Hindlimb muscle (tissue), 1 donor: ENCODE measurements around the gene SLC6A3. TPM values are rescaled to one million over a fixed set of nuclear protein-coding genes. Genes with fewer than 3 reads are reported as not detected.
"Not testable (repeated sequence)": the region's sequence is repeated elsewhere in the genome, so short reads cannot be mapped to it uniquely, and the experiment has no call there.

Source experiments
- DNase-seq: peaks from one replicate; pipeline ENCODE4 v3.0.0-alpha.2; 2013
- polyA plus RNA-seq: library from polyadenylated mRNA; unstranded; fragments of 120-200 nt; gene quantifications from one replicate; pipeline ENCODE4 v1.2.1, GENCODE V29; 2013; ENCODE audit not compliant: insufficient read length

The SLC6A3 gene
- polyA plus RNA-seq, 1 donor: not detected

GRCh38 chr5:1463326-1464095 is 18.3 kb upstream of the SLC6A3 start:
- DNase-seq: no peak

- no peak for DNase-seq
Observed at GRCh38 chr5:1462358-1462757, 17.1 kb upstream of the SLC6A3 start.

GRCh38 chr5:1461396-1461795 is 16.2 kb upstream of the SLC6A3 start:
- no peak for DNase-seq

GRCh38 chr5:1460054-1460682 is 14.9 kb upstream of the SLC6A3 start:
- DNase-seq: no peak

- not testable (repeated sequence) for DNase-seq
Observed at GRCh38 chr5:1459435-1459834, 14.2 kb upstream of the SLC6A3 start.

- DNase-seq: not testable (repeated sequence)
Observed at GRCh38 chr5:1456110-1456881, 11.1 kb upstream of the SLC6A3 start.

GRCh38 chr5:1453613-1454012 is 8.4 kb upstream of the SLC6A3 start:
- no peak for DNase-seq

- no peak for DNase-seq
Observed at GRCh38 chr5:1449081-1449630, 3.9 kb upstream of the SLC6A3 start.

- DNase-seq: no peak
Observed at GRCh38 chr5:1448511-1449011, 3.3 kb upstream of the SLC6A3 start.

GRCh38 chr5:1447671-1448361 is 2.6 kb upstream of the SLC6A3 start:
- no peak for DNase-seq

- DNase-seq: no peak
Observed at GRCh38 chr5:1446602-1447343, 1.5 kb upstream of the SLC6A3 start.

- no peak for DNase-seq
Observed at GRCh38 chr5:1445689-1446601, 705 bp upstream of the SLC6A3 start.

- DNase-seq: no peak
Observed at GRCh38 chr5:1444361-1445189, 665 bp downstream of the SLC6A3 start.

GRCh38 chr5:1443991-1444360 is 1.3 kb downstream of the SLC6A3 start:
- DNase-seq: no peak

GRCh38 chr5:1443171-1443570 is 2.1 kb downstream of the SLC6A3 start:
- DNase-seq: no peak

- DNase-seq: no peak
Observed at GRCh38 chr5:1442222-1443145, 2.8 kb downstream of the SLC6A3 start.

- no peak for DNase-seq
Observed at GRCh38 chr5:1441166-1441865, 3.9 kb downstream of the SLC6A3 start.

GRCh38 chr5:1440098-1440493 is 5.1 kb downstream of the SLC6A3 start:
- no peak for DNase-seq
